GM18507 (cell line): ENCODE measurements around the gene NRSN2.
"Not testable (repeated sequence)": the region's sequence is repeated elsewhere in the genome, so short reads cannot be mapped to it uniquely, and the experiment has no call there.

Experiments
- DNase-seq: peaks from one replicate; pipeline ENCODE4 v3.0.0; 2011; ENCODE audit warnings: low read depth; ENCODE audit not compliant: insufficient read length; ENCODE audit errors: extremely low spot score
- FAIRE-seq: peaks from 2 replicates; lab custom pipeline; 2011; peaks lifted over from hg19 to GRCh38; lab: Jason Lieb, UNC

Gene NRSN2

DNA sequence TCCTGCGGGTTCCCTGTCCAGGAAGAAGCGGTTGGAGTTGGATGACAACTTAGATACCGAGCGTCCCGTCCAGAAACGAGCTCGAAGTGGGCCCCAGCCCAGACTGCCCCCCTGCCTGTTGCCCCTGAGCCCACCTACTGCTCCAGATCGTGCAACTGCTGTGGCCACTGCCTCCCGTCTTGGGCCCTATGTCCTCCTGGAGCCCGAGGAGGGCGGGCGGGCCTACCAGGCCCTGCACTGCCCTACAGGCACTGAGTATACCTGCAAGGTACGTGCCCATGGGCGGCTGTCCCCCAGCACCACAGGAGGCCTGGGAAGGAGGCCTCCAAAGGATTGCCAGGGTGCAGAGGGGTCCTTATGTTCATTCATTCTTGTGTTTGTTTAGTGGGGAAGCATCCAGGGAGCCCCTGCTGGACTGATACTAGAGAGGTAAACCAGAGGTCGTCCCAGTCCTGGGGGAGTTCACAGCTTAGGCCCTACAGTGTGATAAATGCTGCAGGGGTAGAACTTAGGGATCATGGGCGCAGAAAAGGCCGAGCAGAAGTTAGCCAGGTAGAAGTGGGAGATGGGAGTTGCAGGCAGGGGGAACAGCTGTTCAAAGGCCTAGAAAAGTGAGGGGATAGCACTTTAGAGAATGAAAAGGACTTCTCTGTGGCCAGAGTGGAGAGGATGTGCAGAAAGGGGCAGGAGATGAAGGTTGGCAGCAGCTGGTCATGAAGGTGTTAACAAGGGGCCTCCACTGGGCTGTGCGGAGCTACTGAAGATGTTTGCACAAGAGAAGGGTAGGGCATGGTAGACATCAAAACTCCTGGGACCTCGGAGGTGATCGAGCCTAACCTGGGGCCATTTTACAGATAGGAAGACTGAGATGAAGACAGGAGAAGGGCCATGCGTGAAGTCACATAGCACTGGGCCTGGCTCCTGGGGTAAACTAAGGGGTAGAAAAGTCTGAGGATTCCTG lies 41.4 kb downstream of the NRSN2 start:
- FAIRE-seq (no peak), DNase-seq (no peak)

DNA sequence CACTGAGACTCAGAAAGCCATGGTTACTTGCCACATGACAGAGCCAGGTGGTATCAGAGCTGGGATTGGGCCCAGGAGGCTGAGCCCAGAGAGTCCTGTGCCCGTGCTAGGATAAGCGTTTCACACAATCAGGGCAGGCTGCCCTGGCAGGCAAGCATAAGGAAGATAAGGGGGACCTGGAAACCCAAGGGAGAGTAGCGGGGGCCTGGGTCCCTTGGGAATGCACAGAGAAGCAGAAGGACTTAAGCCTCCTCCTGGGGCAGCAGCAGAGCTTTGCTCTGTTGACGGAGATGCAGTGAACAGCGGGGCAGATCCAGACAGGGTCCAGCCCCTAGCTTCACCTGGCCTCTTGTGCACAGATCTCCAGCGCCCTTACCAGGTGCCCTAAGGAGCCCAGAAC lies 42.3 kb downstream of the NRSN2 start:
- FAIRE-seq (no peak), DNase-seq (no peak)

DNA sequence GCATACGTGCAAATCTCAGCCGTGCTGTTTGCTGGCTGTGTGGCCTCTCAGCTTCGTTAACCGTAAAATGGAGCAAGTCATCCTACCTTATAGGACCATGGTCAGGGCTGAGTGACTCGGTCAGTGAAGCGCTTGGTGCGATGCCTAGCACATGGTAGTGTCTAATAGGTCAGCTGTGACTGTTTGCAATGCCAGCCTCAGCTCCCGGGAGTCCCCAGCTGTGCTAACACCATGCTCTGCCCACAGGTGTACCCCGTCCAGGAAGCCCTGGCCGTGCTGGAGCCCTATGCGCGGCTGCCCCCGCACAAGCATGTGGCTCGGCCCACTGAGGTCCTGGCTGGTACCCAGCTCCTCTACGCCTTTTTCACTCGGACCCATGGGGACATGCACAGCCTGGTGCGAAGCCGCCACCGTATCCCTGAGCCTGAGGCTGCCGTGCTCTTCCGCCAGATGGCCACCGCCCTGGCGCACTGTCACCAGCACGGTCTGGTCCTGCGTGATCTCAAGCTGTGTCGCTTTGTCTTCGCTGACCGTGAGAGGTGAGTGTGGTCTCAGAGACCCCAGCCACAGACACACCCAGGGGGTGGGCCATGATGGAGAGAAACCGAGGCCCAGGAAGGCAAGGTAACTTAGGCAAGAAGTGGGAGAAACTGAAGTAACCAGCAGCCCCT lies 44.3 kb downstream of the NRSN2 start:
- FAIRE-seq (no peak), DNase-seq (no peak)

DNA sequence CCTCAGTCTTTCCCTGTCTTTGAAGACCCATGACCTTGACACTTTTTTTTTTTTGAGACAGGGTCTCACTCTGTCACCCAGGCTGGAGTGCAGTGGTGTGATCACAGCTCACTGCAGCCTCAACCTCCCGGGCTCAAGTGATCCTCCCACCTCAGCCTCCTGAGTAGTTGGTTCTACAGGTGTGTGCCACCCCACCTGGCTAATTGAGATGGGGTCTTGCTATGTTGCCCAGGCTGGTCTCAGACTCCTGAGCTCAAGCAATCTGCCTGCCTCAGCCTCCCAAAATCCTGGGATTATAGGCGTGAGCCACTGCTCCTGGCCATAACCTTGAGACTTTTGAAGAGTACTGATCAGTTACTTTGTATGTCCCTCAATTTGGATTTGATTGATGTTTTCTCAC lies 46.4 kb downstream of the NRSN2 start:
- DNase-seq, FAIRE-seq: not testable (repeated sequence)

DNA sequence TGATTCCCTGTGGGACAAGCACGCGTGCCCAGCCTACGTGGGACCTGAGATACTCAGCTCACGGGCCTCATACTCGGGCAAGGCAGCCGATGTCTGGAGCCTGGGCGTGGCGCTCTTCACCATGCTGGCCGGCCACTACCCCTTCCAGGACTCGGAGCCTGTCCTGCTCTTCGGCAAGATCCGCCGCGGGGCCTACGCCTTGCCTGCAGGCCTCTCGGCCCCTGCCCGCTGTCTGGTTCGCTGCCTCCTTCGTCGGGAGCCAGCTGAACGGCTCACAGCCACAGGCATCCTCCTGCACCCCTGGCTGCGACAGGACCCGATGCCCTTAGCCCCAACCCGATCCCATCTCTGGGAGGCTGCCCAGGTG lies 49.3 kb downstream of the NRSN2 start:
- DNase-seq (no peak), FAIRE-seq (no peak)

DNA sequence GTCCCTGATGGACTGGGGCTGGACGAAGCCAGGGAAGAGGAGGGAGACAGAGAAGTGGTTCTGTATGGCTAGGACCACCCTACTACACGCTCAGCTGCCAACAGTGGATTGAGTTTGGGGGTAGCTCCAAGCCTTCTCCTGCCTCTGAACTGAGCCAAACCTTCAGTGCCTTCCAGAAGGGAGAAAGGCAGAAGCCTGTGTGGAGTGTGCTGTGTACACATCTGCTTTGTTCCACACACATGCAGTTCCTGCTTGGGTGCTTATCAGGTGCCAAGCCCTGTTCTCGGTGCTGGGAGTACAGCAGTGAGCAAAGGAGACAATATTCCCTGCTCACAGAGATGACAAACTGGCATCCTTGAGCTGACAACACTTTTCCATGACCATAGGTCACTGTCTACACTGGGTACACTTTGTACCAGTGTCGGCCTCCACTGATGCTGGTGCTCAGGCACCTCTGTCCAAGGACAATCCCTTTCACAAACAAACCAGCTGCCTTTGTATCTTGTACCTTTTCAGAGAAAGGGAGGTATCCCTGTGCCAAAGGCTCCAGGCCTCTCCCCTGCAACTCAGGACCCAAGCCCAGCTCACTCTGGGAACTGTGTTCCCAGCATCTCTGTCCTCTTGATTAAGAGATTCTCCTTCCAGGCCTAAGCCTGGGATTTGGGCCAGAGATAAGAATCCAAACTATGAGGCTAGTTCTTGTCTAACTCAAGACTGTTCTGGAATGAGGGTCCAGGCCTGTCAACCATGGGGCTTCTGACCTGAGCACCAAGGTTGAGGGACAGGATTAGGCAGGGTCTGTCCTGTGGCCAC lies 49.9 kb downstream of the NRSN2 start:
- FAIRE-seq = no peak
- no peak for DNase-seq

DNA sequence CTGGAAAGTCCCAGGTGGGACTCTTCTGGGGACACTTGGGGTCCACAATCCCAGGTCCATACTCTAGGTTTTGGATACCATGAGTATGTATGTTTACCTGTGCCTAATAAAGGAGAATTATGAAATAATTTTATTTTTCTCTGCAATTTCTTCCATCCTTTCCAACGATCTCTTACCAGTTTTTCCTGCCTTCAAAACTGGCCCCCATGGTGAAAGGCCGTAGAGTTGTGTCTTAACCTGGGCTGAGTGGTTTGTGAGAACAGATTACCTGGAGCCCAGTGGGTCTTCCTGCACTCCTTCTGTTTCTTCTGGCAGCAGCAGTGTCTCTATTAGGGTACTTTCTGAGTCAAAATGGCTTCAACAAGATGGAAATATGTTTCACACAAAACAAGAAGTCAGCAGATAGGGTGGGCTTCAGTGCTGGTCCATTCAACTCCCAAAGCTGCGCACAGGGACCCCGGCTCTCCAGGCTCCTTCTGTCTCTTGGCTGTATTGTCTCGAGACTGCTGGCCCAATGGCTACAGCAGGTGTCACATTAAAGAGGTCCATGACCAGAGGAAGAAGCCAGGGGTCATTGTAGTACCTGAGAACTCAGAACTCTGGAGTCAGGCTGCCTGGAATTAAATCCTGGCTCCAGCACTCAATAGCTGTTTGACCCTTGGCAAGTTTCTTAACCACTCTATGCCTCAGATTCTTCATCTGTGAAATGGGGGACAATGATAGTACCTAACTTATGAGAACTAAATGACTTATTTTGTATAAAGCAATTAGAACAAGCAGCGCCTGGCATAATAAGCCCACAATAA lies 50.7 kb downstream of the NRSN2 start:
- FAIRE-seq (no peak), DNase-seq (no peak)

DNA sequence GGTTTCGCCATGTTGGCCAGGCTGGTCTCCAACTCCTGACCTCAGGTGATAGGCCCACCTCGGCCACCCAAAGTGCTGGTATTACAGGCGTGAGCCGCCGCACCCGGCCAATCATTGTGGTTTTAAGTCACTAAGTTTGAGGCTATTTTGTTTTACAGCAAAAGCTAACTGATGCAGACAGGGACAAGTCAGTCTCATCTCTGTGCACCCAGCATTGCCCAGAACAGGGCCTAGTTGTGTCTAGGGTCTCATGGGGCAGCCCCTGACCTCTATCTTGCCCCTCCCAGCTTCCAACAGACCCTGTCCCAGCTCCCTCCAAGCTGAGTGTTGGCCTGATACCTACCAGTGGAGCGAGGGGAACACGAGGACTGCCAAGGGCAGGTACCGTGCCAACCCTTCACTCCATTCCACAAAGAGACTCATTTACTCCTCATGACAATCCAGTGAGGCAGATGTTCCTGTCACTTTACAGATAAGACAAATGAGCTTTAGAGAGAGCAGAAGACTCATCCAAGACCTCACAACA lies 52.3 kb downstream of the NRSN2 start:
- FAIRE-seq (no peak), DNase-seq (no peak)

DNA sequence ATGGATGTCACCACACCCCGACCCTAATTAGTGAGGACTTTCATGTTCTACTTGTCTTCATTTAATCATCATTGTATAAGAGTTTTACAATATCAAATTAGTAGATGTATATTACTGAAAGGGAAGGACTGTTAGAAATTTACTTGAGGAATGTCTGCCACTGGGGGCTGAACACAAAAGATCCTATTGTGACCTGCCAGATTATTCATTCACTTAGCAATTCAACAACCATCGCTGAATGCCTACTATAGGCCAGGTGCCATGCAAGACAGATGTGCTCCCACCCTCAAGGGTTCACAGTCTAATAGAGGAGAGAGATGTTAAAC lies 53.2 kb downstream of the NRSN2 start:
- FAIRE-seq = no peak
- no peak for DNase-seq

DNA sequence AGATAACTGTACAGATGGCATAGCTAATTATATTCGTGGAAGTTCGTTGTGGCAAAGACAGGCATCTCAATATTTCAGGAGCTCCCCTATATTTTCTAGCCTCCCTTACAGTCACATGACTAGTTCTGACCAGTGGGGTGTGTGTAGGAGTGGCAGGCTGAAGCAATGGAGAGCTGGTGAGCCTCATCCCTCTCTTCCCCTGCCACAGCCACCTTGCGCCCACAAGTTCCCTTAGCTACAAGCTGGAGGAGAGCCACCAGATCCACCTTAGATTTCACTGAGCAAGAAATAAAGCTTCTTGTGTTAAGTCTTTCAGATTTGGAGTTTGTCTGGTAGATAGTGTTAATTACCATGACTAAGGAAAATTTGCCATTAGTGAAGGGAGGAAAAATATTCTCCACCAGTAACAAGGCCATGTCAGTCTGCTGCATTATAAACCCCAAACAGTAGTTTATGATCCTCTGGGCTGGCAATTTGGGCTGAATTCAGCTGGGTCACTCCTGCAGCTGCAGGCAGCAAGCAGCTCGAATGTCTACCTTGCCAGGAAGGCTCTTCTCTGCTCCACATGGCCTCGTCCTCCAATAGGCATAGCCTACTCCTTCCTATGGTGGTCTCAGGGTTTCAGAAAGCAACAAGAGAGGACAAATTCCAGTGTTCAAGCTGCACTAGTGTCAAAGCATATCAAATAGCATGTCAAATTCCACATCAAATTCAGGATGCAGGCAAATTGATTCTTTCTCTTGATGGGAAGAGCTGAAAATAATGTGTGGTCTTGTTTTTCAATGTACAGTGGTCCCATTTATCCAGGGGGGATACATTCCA lies 53.8 kb downstream of the NRSN2 start:
- no peak for DNase-seq
- FAIRE-seq = no peak

DNA sequence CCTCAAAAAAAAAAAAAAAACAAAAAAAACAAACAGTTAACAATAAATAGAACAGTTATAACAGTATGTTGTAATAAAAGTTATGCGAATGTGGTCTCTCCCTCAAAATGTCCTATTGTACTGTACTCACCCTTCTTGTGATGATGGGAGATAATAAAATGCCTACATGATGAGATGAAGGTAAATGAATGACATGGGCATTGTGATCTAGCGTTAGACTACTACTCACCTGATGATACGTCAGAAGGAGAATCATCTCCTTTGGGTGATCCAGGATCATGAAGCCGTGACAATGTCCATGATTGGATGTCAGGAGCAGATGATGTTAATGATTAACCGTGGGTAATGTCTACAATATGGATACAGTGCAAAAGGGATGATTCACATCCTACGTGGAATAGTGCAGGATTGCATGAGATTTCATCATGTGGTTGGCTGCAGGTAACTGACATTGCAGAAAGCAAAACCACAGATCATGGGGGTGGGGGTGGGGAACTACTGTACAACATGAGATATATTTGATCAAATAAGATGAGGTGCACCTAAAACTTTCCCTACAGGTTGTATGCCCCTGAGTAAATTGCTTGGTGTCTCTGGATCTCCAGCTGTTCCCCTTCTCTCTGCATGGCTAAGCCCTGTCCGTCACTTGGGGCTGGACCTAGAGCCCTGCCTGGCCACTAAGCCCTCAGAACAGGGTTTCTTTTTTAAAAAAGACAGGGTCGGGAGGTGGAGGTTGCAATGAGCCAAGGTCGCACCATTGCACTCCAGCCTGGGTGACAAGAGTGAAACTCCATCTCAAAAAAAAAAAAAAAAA lies 55.0 kb downstream of the NRSN2 start:
- FAIRE-seq (no peak), DNase-seq (no peak)

DNA sequence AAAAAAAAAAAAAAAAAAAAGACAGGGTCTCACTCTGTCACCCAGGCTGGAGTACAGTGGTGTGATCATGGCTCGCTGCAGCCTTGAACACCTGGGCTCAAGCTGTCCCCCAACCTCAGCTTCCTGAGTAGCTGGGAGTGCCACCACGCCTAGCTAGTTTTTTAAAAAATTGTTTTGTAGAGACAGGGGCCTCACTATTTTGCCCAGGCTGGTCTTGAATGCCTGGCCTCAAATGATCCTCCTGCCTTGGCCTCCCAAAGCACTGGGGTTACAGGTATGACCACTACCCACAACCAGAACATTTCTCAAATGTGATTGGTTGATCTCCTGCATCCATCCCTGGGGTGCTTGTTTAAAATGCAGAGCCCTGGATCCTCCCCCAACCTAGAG lies 55.6 kb downstream of the NRSN2 start:
- DNase-seq (no peak), FAIRE-seq (no peak)

DNA sequence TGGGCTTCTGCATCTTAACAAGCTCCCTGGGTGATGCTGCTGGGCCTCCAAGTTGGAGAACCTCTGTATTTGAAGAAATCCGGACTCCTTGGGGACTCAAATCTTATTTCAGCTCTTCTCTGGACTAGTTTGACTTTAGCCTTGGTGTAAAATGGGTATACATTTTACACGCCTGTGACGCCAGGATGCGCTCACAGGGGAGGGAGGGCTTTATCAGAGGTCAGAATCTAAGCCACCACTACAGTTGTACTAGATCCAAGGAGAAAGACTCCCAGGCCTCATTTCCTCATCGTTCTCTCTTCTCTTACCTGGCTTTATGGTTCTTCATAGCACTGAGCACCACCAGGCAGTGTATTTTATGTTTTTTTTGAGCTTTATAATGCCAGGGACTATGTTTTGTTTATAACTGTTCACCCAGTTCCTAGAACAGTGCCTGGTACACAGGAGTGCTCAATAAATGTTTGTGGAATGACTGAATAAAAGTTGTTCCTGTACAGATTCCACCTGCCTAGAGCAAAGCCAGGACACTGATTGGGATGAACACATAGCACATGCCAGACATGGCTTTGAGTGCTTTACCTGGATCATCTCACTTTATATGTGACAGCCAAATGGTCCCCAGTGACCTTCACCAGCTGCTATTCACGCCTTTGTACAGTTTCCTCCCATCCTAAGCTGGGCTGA lies 56.1 kb downstream of the NRSN2 start:
- DNase-seq (no peak), FAIRE-seq (no peak)

DNA sequence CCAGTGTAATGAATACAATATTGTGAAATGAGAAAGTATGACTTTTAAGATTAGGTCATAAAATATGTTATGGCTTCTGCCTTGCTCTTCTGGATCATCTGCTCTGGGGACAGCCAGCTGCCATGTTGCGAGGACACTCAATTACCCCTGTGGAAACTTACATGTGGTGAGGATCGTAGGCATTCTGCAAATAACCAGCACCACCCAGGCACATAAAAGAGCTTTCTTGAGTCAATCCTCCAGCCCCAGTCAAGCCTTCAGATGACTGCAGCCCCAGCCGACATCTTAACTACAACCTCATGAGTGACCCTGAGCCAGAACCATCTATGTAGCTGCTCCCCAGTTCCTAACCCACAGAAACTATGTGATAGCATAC lies 56.7 kb downstream of the NRSN2 start:
- FAIRE-seq = no peak

DNA sequence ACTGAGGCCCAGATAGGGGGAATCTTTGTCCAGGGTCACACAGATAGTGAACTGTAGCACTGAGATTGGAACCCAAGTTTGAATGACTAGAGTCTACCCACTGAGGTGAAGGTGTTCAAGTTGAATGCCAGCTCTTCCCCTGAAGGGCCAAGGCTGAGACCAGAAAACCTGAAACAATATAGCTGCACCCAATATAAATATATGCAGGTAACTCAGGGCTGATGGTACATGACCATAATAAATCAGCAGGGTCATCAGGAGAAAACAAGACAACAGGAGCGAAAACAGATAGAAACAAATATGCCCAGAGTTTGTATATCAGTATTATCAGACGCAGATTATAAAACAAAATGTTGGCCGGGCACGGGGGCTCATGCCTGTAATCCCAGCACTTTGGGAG lies 57.2 kb downstream of the NRSN2 start:
- FAIRE-seq (no peak), DNase-seq (no peak)

More for the DNA sequence above, 56.7 kb downstream of the NRSN2 start:
- DNase-seq = no peak
